ENCODE results near the gene LGR4.
A peak's percentile ranks its signal among the peaks of the same experiment; 100 is the strongest.

Gene LGR4

GRCh38 chr11:27425814-27426213 is 46.8 kb downstream of the LGR4 start:
- no peak for DNase-seq (ENCODE audit: low spot score)

- DNase-seq (ENCODE audit: low spot score): peak; percentile 55
Measured at GRCh38 chr11:27423125-27423524, 49.5 kb downstream of the LGR4 start.

- DNase-seq (ENCODE audit: low spot score): no peak
Measured at GRCh38 chr11:27421819-27422494, 50.6 kb downstream of the LGR4 start.

- no peak for DNase-seq (ENCODE audit: low spot score)
Measured at GRCh38 chr11:27420722-27421572, 51.6 kb downstream of the LGR4 start.

GRCh38 chr11:27420217-27420616 is 52.4 kb downstream of the LGR4 start:
- DNase-seq (ENCODE audit: low spot score): no peak

- DNase-seq (ENCODE audit: low spot score): no peak
Measured at GRCh38 chr11:27418356-27418755, 54.2 kb downstream of the LGR4 start.

- no peak for DNase-seq (ENCODE audit: low spot score)
Measured at GRCh38 chr11:27416568-27417176, 55.9 kb downstream of the LGR4 start.

- DNase-seq (ENCODE audit: low spot score): no peak
Measured at GRCh38 chr11:27414644-27415043, 57.9 kb downstream of the LGR4 start.

GRCh38 chr11:27413218-27413617 is 59.4 kb downstream of the LGR4 start:
- DNase-seq (ENCODE audit: low spot score): no peak

GRCh38 chr11:27412192-27412691 is 60.3 kb downstream of the LGR4 start:
- no peak for DNase-seq (ENCODE audit: low spot score)

- DNase-seq (ENCODE audit: low spot score): no peak
Measured at GRCh38 chr11:27411328-27411727, 61.3 kb downstream of the LGR4 start.

- no peak for DNase-seq (ENCODE audit: low spot score)
Measured at GRCh38 chr11:27410272-27410671, 62.3 kb downstream of the LGR4 start.

- DNase-seq (ENCODE audit: low spot score): no peak
Measured at GRCh38 chr11:27409742-27410141, 62.8 kb downstream of the LGR4 start.

- no peak for DNase-seq (ENCODE audit: low spot score)
Measured at GRCh38 chr11:27409049-27409448, 63.5 kb downstream of the LGR4 start.

- no peak for DNase-seq (ENCODE audit: low spot score)
Measured at GRCh38 chr11:27408246-27408800, 64.3 kb downstream of the LGR4 start.

GRCh38 chr11:27406498-27407354 is 65.9 kb downstream of the LGR4 start:
- DNase-seq (ENCODE audit: low spot score): no peak

- no peak for DNase-seq (ENCODE audit: low spot score)
Measured at GRCh38 chr11:27405134-27405533, 67.5 kb downstream of the LGR4 start.

GRCh38 chr11:27404427-27404826 is 68.2 kb downstream of the LGR4 start:
- DNase-seq (ENCODE audit: low spot score): no peak

- no peak for DNase-seq (ENCODE audit: low spot score)
Measured at GRCh38 chr11:27403195-27403594, 69.4 kb downstream of the LGR4 start.

- no peak for DNase-seq (ENCODE audit: low spot score)
Measured at GRCh38 chr11:27402450-27402849, 70.1 kb downstream of the LGR4 start.

GRCh38 chr11:27401833-27402316 is 70.7 kb downstream of the LGR4 start:
- DNase-seq (ENCODE audit: low spot score): no peak

Data from ecto neural progenitor cell (in vitro differentiated cells).